ENCODE data around the gene P2RX6.

Gene P2RX6

GRCh38 chr22:20973634-20974286 is 41.2 kb upstream of the P2RX6 start:
- Histone ChIP-seq H3K27ac (ENCODE audit: low read depth, low read length) (no peak overlapping the region), H3K4me3 (ENCODE audit: low read depth in 1 of 2, low read length in 2 of 2) (no peak overlapping the region), H3K4me1 (ENCODE audit: control insufficient read depth in 1 of 2, insufficient read depth in 2 of 2, low read length in 2 of 2) (no peaks in the 10 kb centered on the region), H3K9me3 (ENCODE audit: control insufficient read depth in 1 of 2, low read length in 2 of 2) (peaks cover 4 to 5% of the 10 kb centered on the region in 2 donors), H3K36me3 (ENCODE audit: control insufficient read depth in 1 of 2, insufficient read depth in 2 of 2, low read length in 2 of 2) (no peaks in the 10 kb centered on the region), H3K27me3 (ENCODE audit: control insufficient read depth in 1 of 2, insufficient read depth in 2 of 2, low read length in 2 of 2) (no peaks in the 10 kb centered on the region), H3K9ac (ENCODE audit: low read depth in 1 of 2, low read length in 2 of 2) (no peak overlapping the region)

GRCh38 chr22:20974336-20974955 is 40.5 kb upstream of the P2RX6 start:
- Histone ChIP-seq H3K4me3 (ENCODE audit: low read depth in 1 of 2, low read length in 2 of 2) (no peak overlapping the region), H3K27ac (ENCODE audit: low read depth, low read length) (no peak overlapping the region), H3K36me3 (ENCODE audit: control insufficient read depth in 1 of 2, insufficient read depth in 2 of 2, low read length in 2 of 2) (no peaks in the 10 kb centered on the region), H3K9me3 (ENCODE audit: control insufficient read depth in 1 of 2, low read length in 2 of 2) (peaks cover 6 to 7% of the 10 kb centered on the region in 2 donors), H3K27me3 (ENCODE audit: control insufficient read depth in 1 of 2, insufficient read depth in 2 of 2, low read length in 2 of 2) (no peaks in the 10 kb centered on the region), H3K4me1 (ENCODE audit: control insufficient read depth in 1 of 2, insufficient read depth in 2 of 2, low read length in 2 of 2) (peaks cover under 1 to 1% of the 10 kb centered on the region in 2 donors), H3K9ac (ENCODE audit: low read depth in 1 of 2, low read length in 2 of 2) (no peak overlapping the region)

GRCh38 chr22:20975541-20976290 is 39.2 kb upstream of the P2RX6 start:
- no peak overlapping the region for H3K9ac ChIP-seq (ENCODE audit: low read depth in 1 of 2, low read length in 2 of 2)
- peaks cover 12 to 13% of the 10 kb centered on the region in 2 donors for H3K4me1 ChIP-seq (ENCODE audit: control insufficient read depth in 1 of 2, insufficient read depth in 2 of 2, low read length in 2 of 2)
- peaks cover 6 to 7% of the 10 kb centered on the region in 2 donors for H3K9me3 ChIP-seq (ENCODE audit: control insufficient read depth in 1 of 2, low read length in 2 of 2)
- H3K36me3 ChIP-seq (ENCODE audit: control insufficient read depth in 1 of 2, insufficient read depth in 2 of 2, low read length in 2 of 2) = no peaks in the 10 kb centered on the region
- no peaks in the 10 kb centered on the region for H3K27me3 ChIP-seq (ENCODE audit: control insufficient read depth in 1 of 2, insufficient read depth in 2 of 2, low read length in 2 of 2)
- H3K4me3 ChIP-seq (ENCODE audit: low read depth in 1 of 2, low read length in 2 of 2) = no peak overlapping the region
- H3K27ac ChIP-seq (ENCODE audit: low read depth, low read length) = no peak overlapping the region

- H3K9me3 ChIP-seq (ENCODE audit: control insufficient read depth in 1 of 2, low read length in 2 of 2) = peaks cover 6 to 7% of the 10 kb centered on the region in 2 donors
- H3K27me3 ChIP-seq (ENCODE audit: control insufficient read depth in 1 of 2, insufficient read depth in 2 of 2, low read length in 2 of 2) = no peaks in the 10 kb centered on the region
- peaks cover 19% of the 10 kb centered on the region in 2 donors for H3K4me1 ChIP-seq (ENCODE audit: control insufficient read depth in 1 of 2, insufficient read depth in 2 of 2, low read length in 2 of 2)
- no peaks in the 10 kb centered on the region for H3K36me3 ChIP-seq (ENCODE audit: control insufficient read depth in 1 of 2, insufficient read depth in 2 of 2, low read length in 2 of 2)
- H3K9ac ChIP-seq (ENCODE audit: low read depth in 1 of 2, low read length in 2 of 2) = no peak overlapping the region
- no peak overlapping the region for H3K27ac ChIP-seq (ENCODE audit: low read depth, low read length)
- no peak overlapping the region for H3K4me3 ChIP-seq (ENCODE audit: low read depth in 1 of 2, low read length in 2 of 2)
These were observed 38.6 kb upstream of the P2RX6 start for GRCh38 chr22:20976291-20976877.

- H3K36me3 ChIP-seq (ENCODE audit: control insufficient read depth in 1 of 2, insufficient read depth in 2 of 2, low read length in 2 of 2) = no peaks in the 10 kb centered on the region
- no peaks in the 10 kb centered on the region for H3K27me3 ChIP-seq (ENCODE audit: control insufficient read depth in 1 of 2, insufficient read depth in 2 of 2, low read length in 2 of 2)
These were observed 37.9 kb upstream of the P2RX6 start for GRCh38 chr22:20977019-20977418.

GRCh38 chr22:20977516-20978170 is 37.3 kb upstream of the P2RX6 start:
- no peaks in the 10 kb centered on the region for H3K27me3 ChIP-seq (ENCODE audit: control insufficient read depth in 1 of 2, insufficient read depth in 2 of 2, low read length in 2 of 2)
- peaks cover 6 to 7% of the 10 kb centered on the region in 2 donors for H3K9me3 ChIP-seq (ENCODE audit: control insufficient read depth in 1 of 2, low read length in 2 of 2)
- no peak overlapping the region for H3K4me3 ChIP-seq (ENCODE audit: low read depth in 1 of 2, low read length in 2 of 2)

More at GRCh38 chr22:20977019-20977418, 37.9 kb upstream of the P2RX6 start:
- peaks cover 6 to 7% of the 10 kb centered on the region in 2 donors for H3K9me3 ChIP-seq (ENCODE audit: control insufficient read depth in 1 of 2, low read length in 2 of 2)
- peaks cover 21 to 22% of the 10 kb centered on the region in 2 donors for H3K4me1 ChIP-seq (ENCODE audit: control insufficient read depth in 1 of 2, insufficient read depth in 2 of 2, low read length in 2 of 2)
- H3K9ac ChIP-seq (ENCODE audit: low read depth in 1 of 2, low read length in 2 of 2) = no peak overlapping the region
- no peak overlapping the region for H3K4me3 ChIP-seq (ENCODE audit: low read depth in 1 of 2, low read length in 2 of 2)
- no peak overlapping the region for H3K27ac ChIP-seq (ENCODE audit: low read depth, low read length)

GRCh38 chr22:20978419-20978818 is 36.5 kb upstream of the P2RX6 start:
- H3K36me3 ChIP-seq (ENCODE audit: control insufficient read depth in 1 of 2, insufficient read depth in 2 of 2, low read length in 2 of 2) = no peaks in the 10 kb centered on the region
- no peak overlapping the region for H3K4me3 ChIP-seq (ENCODE audit: low read depth in 1 of 2, low read length in 2 of 2)
- peaks cover 29 to 31% of the 10 kb centered on the region in 2 donors for H3K4me1 ChIP-seq (ENCODE audit: control insufficient read depth in 1 of 2, insufficient read depth in 2 of 2, low read length in 2 of 2)
- H3K27me3 ChIP-seq (ENCODE audit: control insufficient read depth in 1 of 2, insufficient read depth in 2 of 2, low read length in 2 of 2) = no peaks in the 10 kb centered on the region
- H3K9ac ChIP-seq (ENCODE audit: low read depth in 1 of 2, low read length in 2 of 2) = no peak overlapping the region
- H3K27ac ChIP-seq (ENCODE audit: low read depth, low read length) = no peak overlapping the region
- peaks cover 6 to 7% of the 10 kb centered on the region in 2 donors for H3K9me3 ChIP-seq (ENCODE audit: control insufficient read depth in 1 of 2, low read length in 2 of 2)

More at GRCh38 chr22:20977516-20978170, 37.3 kb upstream of the P2RX6 start:
- Histone ChIP-seq H3K4me1 (ENCODE audit: control insufficient read depth in 1 of 2, insufficient read depth in 2 of 2, low read length in 2 of 2) (peaks cover 23 to 24% of the 10 kb centered on the region in 2 donors), H3K27ac (ENCODE audit: low read depth, low read length) (no peak overlapping the region), H3K9ac (ENCODE audit: low read depth in 1 of 2, low read length in 2 of 2) (no peak overlapping the region), H3K36me3 (ENCODE audit: control insufficient read depth in 1 of 2, insufficient read depth in 2 of 2, low read length in 2 of 2) (no peaks in the 10 kb centered on the region)

- Histone ChIP-seq H3K4me1 (ENCODE audit: control insufficient read depth in 1 of 2, insufficient read depth in 2 of 2, low read length in 2 of 2) (peaks cover 29 to 32% of the 10 kb centered on the region in 2 donors), H3K9ac (ENCODE audit: low read depth in 1 of 2, low read length in 2 of 2) (peak overlapping the region; percentile 51 to 61), H3K27ac (ENCODE audit: low read depth, low read length) (no peak overlapping the region), H3K9me3 (ENCODE audit: control insufficient read depth in 1 of 2, low read length in 2 of 2) (peaks cover 6 to 7% of the 10 kb centered on the region in 2 donors), H3K36me3 (ENCODE audit: control insufficient read depth in 1 of 2, insufficient read depth in 2 of 2, low read length in 2 of 2) (no peaks in the 10 kb centered on the region), H3K4me3 (ENCODE audit: low read depth in 1 of 2, low read length in 2 of 2) (peak overlapping the region; percentile 30 to 42), H3K27me3 (ENCODE audit: control insufficient read depth in 1 of 2, insufficient read depth in 2 of 2, low read length in 2 of 2) (no peaks in the 10 kb centered on the region)
These were observed 35.6 kb upstream of the P2RX6 start for GRCh38 chr22:20979243-20979809.

- Histone ChIP-seq H3K4me3 (ENCODE audit: low read depth in 1 of 2, low read length in 2 of 2) (peak overlapping the region; percentile 30 to 42), H3K27me3 (ENCODE audit: control insufficient read depth in 1 of 2, insufficient read depth in 2 of 2, low read length in 2 of 2) (no peaks in the 10 kb centered on the region), H3K27ac (ENCODE audit: low read depth, low read length) (no peak overlapping the region), H3K9me3 (ENCODE audit: control insufficient read depth in 1 of 2, low read length in 2 of 2) (peaks cover 6 to 7% of the 10 kb centered on the region in 2 donors), H3K36me3 (ENCODE audit: control insufficient read depth in 1 of 2, insufficient read depth in 2 of 2, low read length in 2 of 2) (no peaks in the 10 kb centered on the region), H3K9ac (ENCODE audit: low read depth in 1 of 2, low read length in 2 of 2) (peak overlapping the region; percentile 51 to 61), H3K4me1 (ENCODE audit: control insufficient read depth in 1 of 2, insufficient read depth in 2 of 2, low read length in 2 of 2) (peaks cover 29 to 32% of the 10 kb centered on the region in 2 donors)
These were observed 35.0 kb upstream of the P2RX6 start for GRCh38 chr22:20979940-20980453.
